HEK293T (cell line): ENCODE data around the gene TMEM135.

ENCODE experiments used
- ARNT ChIP-seq: fragments of 450-650 bp; IDR thresholded peaks from 2 replicates; pipeline ENCODE4 v1.6.1; 2017; ENCODE audit warnings: mild to moderate bottlenecking
- ELF4 ChIP-seq: fragments of 450-650 bp; IDR thresholded peaks from 2 replicates; pipeline ENCODE4 v1.6.1; 2017; ENCODE audit warnings: antibody characterized with exemption
- FOXM1 ChIP-seq: fragments of 450-650 bp; IDR thresholded peaks from 2 replicates; pipeline ENCODE4 v1.6.1; 2017; ENCODE audit warnings: mild to moderate bottlenecking, borderline replicate concordance
- SP1 ChIP-seq: fragments of 450-650 bp; IDR thresholded peaks from 2 replicates; pipeline ENCODE4 v1.6.1; 2017
- SUZ12 ChIP-seq: fragments of 450-650 bp; IDR thresholded peaks from 2 replicates; pipeline ENCODE4 v1.6.1; 2016; ENCODE audit warnings: mild to moderate bottlenecking

- no peak for TF ChIP-seq SP1
- TF ChIP-seq ARNT = no peak
- no peak for TF ChIP-seq SUZ12
- no peak for TF ChIP-seq FOXM1
- TF ChIP-seq ELF4 = no peak
Observed at GRCh38 chr11:87212891-87213290, 175.2 kb downstream of the TMEM135 start.
